Glomerular visceral epithelial cell (primary cell): ENCODE results near the gene TMEM221.
"Not testable (repeated sequence)": the region's sequence is repeated elsewhere in the genome, so short reads cannot be mapped to it uniquely, and the experiment has no call there.

Experiments used
- DNase-seq: peaks from one replicate; pipeline ENCODE4 v3.0.0-alpha.2; 2016; ENCODE audit errors: extremely low spot score

Gene TMEM221

GRCh38 chr19:17448131-17448967 lies at the start of gene TMEM221:
TSS of gene TMEM221 (minus strand) at chr19:17448668. CDS start at chr19:17448462, 206 bp downstream.
- DNase-seq = peak; percentile 20

DNA sequence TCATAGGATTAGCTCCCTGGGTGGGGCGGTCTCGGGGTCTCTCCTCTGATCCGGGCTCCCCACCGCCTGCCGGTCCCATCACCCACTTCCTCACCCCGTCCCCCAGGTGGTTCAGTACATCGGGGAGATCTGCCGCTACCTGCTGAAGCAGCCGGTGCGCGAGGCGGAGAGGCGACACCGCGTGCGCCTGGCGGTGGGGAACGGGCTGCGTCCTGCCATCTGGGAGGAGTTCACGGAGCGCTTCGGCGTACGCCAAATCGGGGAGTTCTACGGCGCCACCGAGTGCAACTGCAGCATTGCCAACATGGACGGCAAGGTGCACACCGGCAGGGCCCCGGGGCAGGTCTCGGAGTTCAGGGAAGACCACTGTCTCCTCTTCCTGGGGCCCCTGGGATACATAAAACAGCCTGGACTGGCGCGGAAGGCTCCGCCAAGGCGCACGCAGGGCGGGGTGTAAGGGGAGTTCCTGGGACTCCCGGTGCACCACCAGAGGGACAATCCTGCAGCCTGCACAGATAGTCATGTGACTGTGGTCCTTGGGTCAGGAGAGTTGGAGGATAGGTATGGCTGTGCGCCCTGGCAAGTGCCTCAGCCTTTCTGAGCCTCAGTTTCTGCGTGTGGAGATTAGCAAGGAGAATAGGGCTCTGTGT lies 48.8 kb upstream of the TMEM221 start:
- DNase-seq = no peak

- DNase-seq = peak; percentile 78
Observed at GRCh38 chr19:17496337-17496997, 48.0 kb upstream of the TMEM221 start.

- no peak for DNase-seq
Observed at GRCh38 chr19:17495639-17496296, 47.3 kb upstream of the TMEM221 start.

GRCh38 chr19:17491287-17491686 lies 42.8 kb upstream of the TMEM221 start:
- no peak for DNase-seq

GRCh38 chr19:17490411-17490810 lies 41.9 kb upstream of the TMEM221 start:
- no peak for DNase-seq

- DNase-seq = no peak
Observed at GRCh38 chr19:17489392-17490030, 41.0 kb upstream of the TMEM221 start.

DNA sequence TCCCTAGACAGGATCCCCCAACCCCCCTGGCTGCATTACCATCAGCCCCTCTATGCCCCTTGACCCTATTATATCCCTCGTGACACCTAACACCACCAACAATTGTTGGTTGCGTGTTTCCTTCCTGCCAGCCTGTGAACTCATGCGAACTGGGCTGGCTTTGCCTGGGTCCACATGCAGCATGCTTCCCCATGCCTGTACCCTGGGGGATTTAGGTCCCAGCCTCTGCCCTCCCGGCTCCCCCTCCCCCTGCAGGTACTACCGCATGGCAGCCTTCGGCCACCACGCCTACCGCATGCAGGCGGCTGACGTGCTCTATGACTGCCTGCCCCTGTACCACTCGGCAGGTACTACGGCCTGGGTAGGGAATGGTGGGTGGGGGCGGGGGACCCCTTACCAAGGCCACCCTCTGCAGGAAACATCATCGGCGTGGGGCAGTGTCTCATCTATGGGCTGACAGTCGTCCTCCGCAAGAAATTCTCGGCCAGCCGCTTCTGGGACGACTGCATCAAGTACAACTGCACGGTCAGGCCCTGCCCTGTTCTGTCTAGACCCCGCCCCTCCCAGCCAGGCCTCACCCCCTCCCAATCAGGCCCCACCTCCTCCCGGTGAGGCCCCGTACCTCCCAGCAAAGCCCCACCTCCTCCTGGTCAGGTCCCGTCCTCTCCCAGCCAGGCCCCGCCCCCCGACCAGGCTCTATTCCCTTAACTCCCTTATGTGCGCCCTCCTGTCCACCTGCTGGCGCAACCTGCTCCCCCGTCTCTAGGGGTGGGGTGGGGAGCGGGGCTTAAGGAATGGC lies 40.3 kb upstream of the TMEM221 start:
- no peak for DNase-seq

- no peak for DNase-seq
Observed at GRCh38 chr19:17487284-17488121, 39.0 kb upstream of the TMEM221 start.

- no peak for DNase-seq
Observed at GRCh38 chr19:17486545-17487240, 38.2 kb upstream of the TMEM221 start.

DNA sequence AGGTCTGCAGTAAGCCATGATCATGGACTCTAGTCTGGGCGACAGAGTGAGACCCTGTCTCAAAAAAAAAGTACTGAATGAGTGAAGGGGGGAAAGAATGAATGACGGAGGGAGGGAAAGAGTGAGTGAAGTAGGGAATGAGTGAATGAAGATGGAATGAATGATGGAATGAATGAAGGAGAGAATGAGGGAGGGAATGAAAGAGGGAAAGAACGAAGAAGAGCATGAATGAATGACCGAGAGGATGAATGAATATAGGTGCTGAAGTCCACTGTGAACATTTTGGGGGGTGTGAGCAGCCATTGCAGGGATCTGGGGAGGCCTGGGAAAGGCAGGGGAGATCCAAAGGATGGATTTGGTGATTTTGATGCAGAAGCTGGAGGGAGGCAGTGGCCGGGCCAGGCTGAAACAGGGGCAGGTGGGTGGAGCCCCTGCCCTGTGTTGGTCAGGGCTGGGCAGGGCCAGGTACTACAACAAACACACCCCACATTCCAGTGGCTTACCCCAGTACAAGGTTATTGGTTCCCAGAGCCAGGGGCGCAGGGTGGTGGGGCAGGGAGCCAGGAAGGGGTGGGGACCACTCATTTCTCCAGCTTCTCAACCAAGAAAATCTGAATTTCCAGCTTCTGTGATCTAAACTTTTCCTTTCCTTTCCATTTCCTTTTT lies 36.2 kb upstream of the TMEM221 start:
- DNase-seq = no peak

DNA sequence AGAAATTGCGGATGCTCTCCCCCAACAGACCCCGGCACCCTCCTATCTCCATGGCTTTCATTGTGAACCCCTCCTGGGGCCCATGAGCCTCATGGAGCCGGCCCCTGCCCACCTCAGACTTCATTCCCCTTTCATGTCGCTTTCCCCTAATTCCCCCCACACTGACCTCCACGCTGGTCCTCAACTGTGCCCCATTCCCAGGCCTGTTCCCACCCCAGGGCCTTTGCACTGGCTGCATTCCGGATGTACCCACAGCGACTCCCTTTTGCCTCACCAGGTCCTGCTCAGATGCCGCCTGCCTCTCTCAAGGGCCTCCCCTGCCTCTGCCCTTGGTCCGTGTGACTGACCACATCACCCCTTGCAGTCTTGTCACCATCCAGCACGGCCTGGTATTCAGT lies 35.1 kb upstream of the TMEM221 start:
- DNase-seq = no peak

GRCh38 chr19:17482877-17483604 lies 34.6 kb upstream of the TMEM221 start:
- DNase-seq = no peak

- DNase-seq = no peak
Observed at GRCh38 chr19:17481986-17482385, 33.5 kb upstream of the TMEM221 start.

DNA sequence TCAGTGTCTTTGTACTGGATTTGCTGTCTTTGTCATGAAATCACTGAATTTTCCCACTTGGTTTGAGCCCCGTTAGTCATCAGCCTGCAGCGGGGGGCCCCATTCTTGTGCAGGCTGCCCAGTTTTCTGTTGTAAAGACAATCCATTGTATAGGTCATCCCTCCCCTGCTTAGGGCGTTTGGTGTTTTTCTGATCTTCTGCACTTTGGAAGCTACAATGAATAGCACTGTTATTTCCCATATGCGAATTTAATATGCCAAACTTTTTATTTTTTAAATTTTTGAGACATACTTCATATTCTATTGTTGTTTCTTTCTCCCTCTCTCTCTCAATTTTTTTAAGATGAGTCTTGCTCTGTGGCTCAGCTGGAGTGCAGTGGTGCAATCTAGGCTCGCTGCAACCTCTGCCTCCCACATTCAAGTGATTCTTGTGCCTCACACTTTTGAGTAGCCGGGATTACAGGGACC lies 30.9 kb upstream of the TMEM221 start:
- DNase-seq = no peak

DNA sequence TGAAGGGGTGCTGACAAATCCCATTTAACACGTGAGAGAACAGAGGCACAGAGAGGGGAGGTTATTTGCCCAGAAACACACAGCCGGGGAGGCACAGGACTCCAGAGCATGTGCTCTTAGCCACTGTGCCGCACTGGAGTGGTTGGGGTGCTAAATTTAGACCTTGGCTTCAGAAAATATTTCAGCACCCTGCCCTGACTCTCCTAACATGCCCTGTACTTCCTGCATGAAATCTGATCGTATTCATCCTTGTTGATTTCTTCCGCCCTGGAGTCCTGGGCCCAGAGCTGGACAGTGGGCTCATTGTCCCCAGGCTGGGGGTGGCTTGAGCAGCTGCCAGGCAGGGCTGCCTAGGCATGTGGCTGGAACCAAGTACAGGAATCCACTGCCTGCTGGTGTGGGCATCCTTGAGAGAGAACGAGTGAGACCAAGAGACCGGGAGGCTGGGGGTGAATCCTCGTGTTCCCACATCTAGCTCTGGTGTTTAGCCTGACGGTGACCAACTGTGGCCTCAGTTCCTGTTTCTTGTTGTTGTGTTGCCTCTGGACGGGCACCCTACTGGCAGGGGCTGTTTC lies 27.2 kb upstream of the TMEM221 start:
- no peak for DNase-seq

DNA sequence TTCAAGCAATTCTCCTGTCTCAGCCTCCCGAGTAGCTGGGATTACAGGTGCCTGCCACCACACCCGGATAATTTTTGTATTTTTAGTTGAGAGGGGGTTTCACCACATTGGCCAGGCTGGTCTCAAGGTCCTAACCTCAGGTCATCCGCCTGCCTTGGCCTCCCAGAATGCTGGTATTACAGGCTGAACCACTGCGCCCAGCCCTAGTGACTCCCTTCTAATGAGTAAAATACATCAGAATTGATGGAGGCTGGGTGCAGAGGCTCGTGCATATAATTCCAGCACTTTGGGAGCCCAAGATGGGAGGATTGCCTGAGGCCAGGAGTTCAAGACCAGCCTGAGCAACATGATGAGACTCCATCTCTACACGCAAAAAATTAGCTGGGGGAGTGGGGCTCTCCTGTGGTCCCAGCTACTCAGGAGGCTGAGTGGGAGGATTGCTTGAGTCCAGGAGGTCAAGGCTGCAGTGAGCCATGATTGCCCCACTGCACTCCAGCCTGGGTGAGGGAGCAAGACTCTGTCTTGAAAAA lies 26.6 kb upstream of the TMEM221 start:
- not testable (repeated sequence) for DNase-seq
